ENCODE data around the gene DNAJA4.

- TF ChIP-seq YY1 (IDR thresholded peaks at IDR 0.05; ENCODE audit: insufficient read depth, insufficient read length) (no peak), ZNF274 (IDR thresholded peaks at IDR 0.05; ENCODE audit: low read depth, low read length) (no peak), SUZ12 (IDR thresholded peaks at IDR 0.05; ENCODE audit: extremely low read depth, insufficient read depth, insufficient read length) (no peak)
Measured at GRCh38 chr15:78263907-78264303, 457 bp upstream of the DNAJA4 start.

Data from NT2/D1 (cell line).